GM06990 (cell line): Measurements from ENCODE around the gene OPCML.

Experiments used
- DNase-seq: peaks from one replicate; pipeline ENCODE4 v3.0.0-alpha.2; 2011; ENCODE audit not compliant: insufficient read length; ENCODE audit errors: extremely low read depth
- H3K27me3 ChIP-seq: replicated peaks from 2 replicates; pipeline ENCODE4 v1.6.0; 2011; ENCODE audit warnings: low read length; ENCODE audit not compliant: control insufficient read depth, insufficient read depth
- H3K36me3 ChIP-seq: 2 replicates; pipeline ENCODE4 v1.5.1; 2011; ENCODE audit warnings: low read length; ENCODE audit not compliant: control insufficient read depth, insufficient read depth
- H3K4me3 ChIP-seq: replicated peaks from 2 replicates; pipeline ENCODE4 v1.5.1; 2011; ENCODE audit warnings: low read depth, mild to moderate bottlenecking, control low read depth, low read length
- TF ChIP-seq, protein P1 (sequence below): IDR thresholded peaks from 2 replicates; pipeline ENCODE4 v1.5.1; 2011; ENCODE audit warnings: low read length, control low read depth, mild to moderate bottlenecking, inconsistent platforms; ENCODE audit not compliant: insufficient read depth, poor library complexity, severe bottlenecking

The OPCML gene

GRCh38 chr11:133235381-133235780 is 296.9 kb downstream of the OPCML start:
- no peak for DNase-seq
- TF ChIP-seq, protein P1, sequence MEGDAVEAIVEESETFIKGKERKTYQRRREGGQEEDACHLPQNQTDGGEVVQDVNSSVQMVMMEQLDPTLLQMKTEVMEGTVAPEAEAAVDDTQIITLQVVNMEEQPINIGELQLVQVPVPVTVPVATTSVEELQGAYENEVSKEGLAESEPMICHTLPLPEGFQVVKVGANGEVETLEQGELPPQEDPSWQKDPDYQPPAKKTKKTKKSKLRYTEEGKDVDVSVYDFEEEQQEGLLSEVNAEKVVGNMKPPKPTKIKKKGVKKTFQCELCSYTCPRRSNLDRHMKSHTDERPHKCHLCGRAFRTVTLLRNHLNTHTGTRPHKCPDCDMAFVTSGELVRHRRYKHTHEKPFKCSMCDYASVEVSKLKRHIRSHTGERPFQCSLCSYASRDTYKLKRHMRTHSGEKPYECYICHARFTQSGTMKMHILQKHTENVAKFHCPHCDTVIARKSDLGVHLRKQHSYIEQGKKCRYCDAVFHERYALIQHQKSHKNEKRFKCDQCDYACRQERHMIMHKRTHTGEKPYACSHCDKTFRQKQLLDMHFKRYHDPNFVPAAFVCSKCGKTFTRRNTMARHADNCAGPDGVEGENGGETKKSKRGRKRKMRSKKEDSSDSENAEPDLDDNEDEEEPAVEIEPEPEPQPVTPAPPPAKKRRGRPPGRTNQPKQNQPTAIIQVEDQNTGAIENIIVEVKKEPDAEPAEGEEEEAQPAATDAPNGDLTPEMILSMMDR: no peak

GRCh38 chr11:133234883-133235282 is 297.4 kb downstream of the OPCML start:
- DNase-seq: no peak
- no peaks in the 10 kb centered on the region; the same call in 1 of the 2 replicates for H3K27me3 ChIP-seq
- H3K4me3 ChIP-seq: no peak overlapping the region
- H3K36me3 ChIP-seq: no peaks in the 10 kb centered on the region
- TF ChIP-seq, protein P1: no peak

More at GRCh38 chr11:133235381-133235780, 296.9 kb downstream of the OPCML start:
- H3K36me3 ChIP-seq: no peaks in the 10 kb centered on the region
- no peaks in the 10 kb centered on the region; the same call in 1 of the 2 replicates for H3K27me3 ChIP-seq
- no peak overlapping the region for H3K4me3 ChIP-seq

GRCh38 chr11:133232665-133233064 is 299.6 kb downstream of the OPCML start:
- Histone ChIP-seq H3K4me3 (no peak overlapping the region), H3K36me3 (no peaks in the 10 kb centered on the region), H3K27me3 (no peaks in the 10 kb centered on the region; the same call in none of the 2 replicates)
- TF ChIP-seq, protein P1: no peak
- DNase-seq: no peak

- DNase-seq: no peak
- no peak overlapping the region for H3K4me3 ChIP-seq
- no peaks in the 10 kb centered on the region for H3K36me3 ChIP-seq
- TF ChIP-seq, protein P1: no peak
- H3K27me3 ChIP-seq: no peaks in the 10 kb centered on the region; the same call in none of the 2 replicates
These were observed 301.9 kb downstream of the OPCML start for GRCh38 chr11:133230431-133230830.

- Histone ChIP-seq H3K36me3 (no peaks in the 10 kb centered on the region), H3K4me3 (no peak overlapping the region), H3K27me3 (peaks cover 1% of the 10 kb centered on the region)
- no peak for DNase-seq
- TF ChIP-seq, protein P1: no peak
These were observed 303.6 kb downstream of the OPCML start for GRCh38 chr11:133228471-133229329.

DNA sequence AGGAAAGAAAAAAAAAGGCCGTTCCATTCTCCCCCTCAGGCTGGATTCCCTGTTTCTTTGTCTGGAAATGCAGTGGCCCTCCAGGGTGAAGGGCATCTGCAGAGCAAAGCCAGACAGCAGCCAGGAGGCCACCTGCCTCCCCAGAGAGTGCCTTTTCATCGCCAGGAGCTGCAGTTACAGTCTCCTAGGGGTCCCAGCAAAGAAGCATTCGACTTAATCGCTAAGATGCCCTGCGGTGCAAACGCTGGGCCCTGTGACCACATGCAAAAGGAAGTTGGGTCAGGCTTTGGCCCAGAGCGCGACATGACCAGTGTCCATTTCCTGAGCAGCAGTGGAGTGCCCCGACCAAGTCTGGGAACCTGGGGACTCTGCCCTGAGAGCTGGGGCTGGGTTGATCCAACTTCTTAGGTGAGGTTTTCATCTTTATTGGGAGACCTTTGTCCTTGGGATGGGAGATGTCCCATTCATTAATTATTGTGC is 304.6 kb downstream of the OPCML start:
- Histone ChIP-seq H3K4me3 (no peak overlapping the region), H3K27me3 (peaks cover 1% of the 10 kb centered on the region), H3K36me3 (no peaks in the 10 kb centered on the region)
- TF ChIP-seq, protein P1: no peak
- no peak for DNase-seq
